Caco-2 (cell line): Measurements from ENCODE around the gene GPR155. TPM values are rescaled to one million over a fixed set of nuclear protein-coding genes. Genes with fewer than 3 reads are reported as not detected.

ENCODE experiments used
- BruUV-seq: library from RNA; stranded (reverse); fragments of 400-500 nt; replicated peaks from 2 replicates; lab custom pipeline; 2021; lab: Mats Ljungman, UMichigan
- CTCF ChIA-PET: fragments of 300-600 bp; sonication (Branson Sonifier 250); formaldehyde crosslinking; loops from one replicate; lab custom pipeline; 2022; ENCODE audit warnings: antibody characterized with exemption; lab: Charles Lee
- POLR2A ChIA-PET: fragments of 300-600 bp; sonication (Branson Sonifier 250); formaldehyde crosslinking; loops from one replicate; lab custom pipeline; 2022; ENCODE audit warnings: antibody characterized with exemption; lab: Charles Lee
- DNase-seq, 2 experiments: peaks; one replicate each; pipeline versions ENCODE4 v3.0.0 to v3.0.0-alpha.2; 2020 to 2022
- H3K27me3 ChIP-seq: replicated peaks from 2 replicates; pipeline ENCODE4 v1.6.0; 2011; ENCODE audit warnings: low read length; ENCODE audit not compliant: control insufficient read depth, insufficient read depth
- H3K36me3 ChIP-seq: 2 replicates; pipeline ENCODE4 v1.5.1; 2011; ENCODE audit warnings: low read length; ENCODE audit not compliant: control insufficient read depth, insufficient read depth
- H3K4me1 ChIP-seq: fragments of 250-450 bp; sonication (Bioruptor Pico); 2 replicates; pipeline ENCODE4 v1.5.1; 2020; ENCODE audit warnings: mild to moderate bottlenecking
- H3K4me3 ChIP-seq: 2 replicates; pipeline ENCODE4 v1.5.1; 2011; ENCODE audit warnings: low read depth, mild to moderate bottlenecking, control low read depth, low read length
- H3K9me3 ChIP-seq: fragments of 250-450 bp; sonication (Bioruptor Pico); 2 replicates; pipeline ENCODE4 v1.5.1; 2020; ENCODE audit warnings: mild to moderate bottlenecking, moderate library complexity
- H3K27ac Mint-ChIP-seq: one replicate; pipeline ENCODE4 v1.8.0; 2022; ENCODE audit warnings: mixed read lengths; ENCODE audit not compliant: unreplicated experiment
- H3K27me3 Mint-ChIP-seq: one replicate; pipeline ENCODE4 v1.8.0; 2022; ENCODE audit warnings: mixed read lengths; ENCODE audit not compliant: insufficient read depth, unreplicated experiment
- H3K36me3 Mint-ChIP-seq: one replicate; pipeline ENCODE4 v1.8.0; 2022; ENCODE audit warnings: mild to moderate bottlenecking, mixed read lengths; ENCODE audit not compliant: insufficient read depth, unreplicated experiment
- H3K4me1 Mint-ChIP-seq: one replicate; pipeline ENCODE4 v1.8.0; 2022; ENCODE audit warnings: low read depth, mixed read lengths; ENCODE audit not compliant: unreplicated experiment
- H3K4me3 Mint-ChIP-seq: one replicate; pipeline ENCODE4 v1.8.0; 2022; ENCODE audit warnings: mild to moderate bottlenecking, moderate library complexity, mixed read lengths; ENCODE audit not compliant: unreplicated experiment
- H3K9me3 Mint-ChIP-seq: one replicate; pipeline ENCODE4 v1.8.0; 2022; ENCODE audit warnings: mixed read lengths; ENCODE audit not compliant: unreplicated experiment
- CTCF ChIP-seq, 2 experiments: fragments of 200-600 bp in 1 of 2; IDR thresholded peaks; 1 replicate in 1 of 2; 2 replicates in 1 of 2; pipeline versions ENCODE4 v1.5.1 to v1.8.0; 2011 to 2022; ENCODE audit warnings: antibody characterized with exemption in 1 of 2, control low read depth in 1 of 2, inconsistent platforms in 1 of 2, low read depth in 1 of 2, low read length in 1 of 2, mild to moderate bottlenecking in 1 of 2, moderate library complexity in 1 of 2; ENCODE audit not compliant: insufficient read depth in 1 of 2, severe bottlenecking in 1 of 2, unreplicated experiment in 1 of 2
- intact Hi-C: fragments of 100-400 bp; cut with micrococcal nuclease; formaldehyde crosslinking; loops from one replicate; pipeline ENCODE4 v1.10.0; 2022; ENCODE audit not compliant: unreplicated experiment
- total RNA-seq: library from RNA; stranded (reverse); gene quantifications from 2 replicates; pipeline ENCODE4 v1.2.3, GENCODE V29; 2022

The GPR155 gene
- total RNA-seq, 1 experiment from 2014 or later, result 1.0 TPM

- no peak for TF ChIP-seq CTCF (IDR thresholded peaks at IDR 0.05; ENCODE audit: insufficient read depth in 1 of 2, low read depth in 1 of 2, low read length in 1 of 2, severe bottlenecking in 1 of 2, unreplicated experiment in 1 of 2)
- CTCF ChIA-PET, result no interaction called here
- peaks cover 29% of the 10 kb centered on the region for H3K9me3 Mint-ChIP-seq
- POLR2A ChIA-PET, result no interaction called here
- BruUV-seq, result no TSS peak
- H3K27ac Mint-ChIP-seq, result no peak overlapping the region
- intact Hi-C loops, result no loop called here
- H3K4me3 Mint-ChIP-seq, result no peak overlapping the region
- no peaks in the 10 kb centered on the region for H3K36me3 Mint-ChIP-seq
- H3K4me1 Mint-ChIP-seq, result peaks cover 7% of the 10 kb centered on the region
- no peak for DNase-seq
- no peaks in the 10 kb centered on the region for H3K27me3 ChIP-seq
- 0 out of 2 replicates have a peak, but pooled peaks cover 2% of the 10 kb centered on the region for H3K9me3 ChIP-seq
- H3K36me3 ChIP-seq, result no peaks in the 10 kb centered on the region
- H3K27me3 Mint-ChIP-seq, result no peaks in the 10 kb centered on the region
- no peaks in the 10 kb centered on the region for H3K4me1 ChIP-seq
- no peak overlapping the region for H3K4me3 ChIP-seq
These were observed 31.6 kb upstream of the GPR155 start for GRCh38 chr2:174518395-174518794.

- no peaks in the 10 kb centered on the region for H3K36me3 Mint-ChIP-seq
- TF ChIP-seq CTCF (IDR thresholded peaks at IDR 0.05; ENCODE audit: insufficient read depth in 1 of 2, low read depth in 1 of 2, low read length in 1 of 2, severe bottlenecking in 1 of 2, unreplicated experiment in 1 of 2), result no peak
- peaks cover 46% of the 10 kb centered on the region for H3K9me3 Mint-ChIP-seq
- Histone ChIP-seq H3K9me3 (peaks cover 11% of the 10 kb centered on the region), H3K27me3 (no peaks in the 10 kb centered on the region), H3K4me3 (no peak overlapping the region), H3K36me3 (no peaks in the 10 kb centered on the region), H3K4me1 (no peaks in the 10 kb centered on the region)
- H3K4me1 Mint-ChIP-seq, result peaks cover 7% of the 10 kb centered on the region
- POLR2A ChIA-PET, result no interaction called here
- intact Hi-C loops, result no loop called here
- no peak overlapping the region for H3K4me3 Mint-ChIP-seq
- no peak for DNase-seq
- H3K27me3 Mint-ChIP-seq, result no peaks in the 10 kb centered on the region
- no TSS peak for BruUV-seq
- CTCF ChIA-PET, result no interaction called here
- no peak overlapping the region for H3K27ac Mint-ChIP-seq
These were observed 29.9 kb upstream of the GPR155 start for GRCh38 chr2:174516501-174517378.

GRCh38 chr2:174512345-174512744 is 25.5 kb upstream of the GPR155 start:
- Mint-ChIP-seq H3K36me3 (no peaks in the 10 kb centered on the region), H3K27me3 (no peaks in the 10 kb centered on the region), H3K27ac (no peak overlapping the region), H3K4me1 (no peaks in the 10 kb centered on the region), H3K4me3 (no peak overlapping the region), H3K9me3 (peaks cover 61% of the 10 kb centered on the region)
- intact Hi-C loops, result no loop called here
- no peak for DNase-seq
- BruUV-seq, result no TSS peak
- peaks cover 49% of the 10 kb centered on the region for H3K9me3 ChIP-seq
- POLR2A ChIA-PET, result no interaction called here
- H3K36me3 ChIP-seq, result no peaks in the 10 kb centered on the region
- H3K4me1 ChIP-seq, result no peaks in the 10 kb centered on the region
- TF ChIP-seq CTCF (IDR thresholded peaks at IDR 0.05; ENCODE audit: insufficient read depth in 1 of 2, low read depth in 1 of 2, low read length in 1 of 2, severe bottlenecking in 1 of 2, unreplicated experiment in 1 of 2), result no peak
- CTCF ChIA-PET, result no interaction called here
- H3K4me3 ChIP-seq, result no peak overlapping the region
- H3K27me3 ChIP-seq, result no peaks in the 10 kb centered on the region
